Measurements from ENCODE around the gene TANC1.

TANC1 gene

DNA sequence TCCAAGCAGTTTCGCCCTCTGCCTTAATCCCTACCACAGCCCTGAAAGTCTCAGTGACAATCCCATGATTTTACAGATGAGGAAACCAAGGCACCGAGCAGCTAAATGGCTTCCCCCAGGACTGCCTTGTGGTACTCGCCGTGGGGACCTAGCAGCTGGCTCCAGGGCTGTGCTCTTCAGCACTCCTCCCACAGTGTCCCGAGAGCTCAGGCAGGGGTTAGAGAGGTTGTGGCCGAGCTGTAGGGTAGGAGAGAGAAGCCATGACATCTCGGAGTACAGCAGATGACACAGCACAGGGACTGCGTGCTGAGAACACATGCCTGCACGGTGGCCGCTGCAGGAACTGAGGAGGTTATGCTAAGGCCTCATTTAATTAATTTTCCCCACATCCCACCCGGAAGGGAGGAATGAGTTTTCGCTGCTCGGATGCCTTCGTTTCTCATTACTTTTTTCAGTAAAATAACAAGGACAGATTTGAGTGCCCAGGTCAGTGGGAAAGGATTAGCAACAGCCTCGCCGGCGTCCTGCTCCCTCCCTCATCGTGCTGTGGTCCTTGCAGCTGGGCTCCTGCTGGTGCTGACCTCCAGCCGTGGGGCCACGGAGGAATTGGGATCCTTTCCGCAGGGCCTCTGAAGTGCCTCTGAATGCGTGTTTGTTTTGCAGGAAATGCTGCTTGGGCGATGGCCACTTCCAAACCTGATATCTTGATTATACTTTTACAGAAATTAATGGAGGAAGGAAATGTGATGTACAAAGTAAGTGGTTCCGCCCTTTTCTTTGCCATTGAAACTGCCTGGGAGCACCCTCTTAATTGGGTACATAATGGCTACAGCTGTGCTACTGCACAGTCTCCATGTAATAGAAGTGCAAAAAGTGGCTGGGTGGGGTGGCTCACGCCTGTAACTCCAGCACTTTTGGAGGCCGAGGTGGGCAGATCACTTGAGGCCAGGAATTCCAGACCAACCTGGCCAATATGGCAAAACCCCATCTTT is 256.9 kb downstream of the TANC1 start:
- no peak for DNase-seq (ENCODE audit: low read depth)

- peak; percentile 39 for DNase-seq (ENCODE audit: low read depth)
Observed at GRCh38 chr2:159226059-159226461, 257.6 kb downstream of the TANC1 start.

GRCh38 chr2:159226608-159227385 is 258.4 kb downstream of the TANC1 start:
- no peak for DNase-seq (ENCODE audit: low read depth)

DNA sequence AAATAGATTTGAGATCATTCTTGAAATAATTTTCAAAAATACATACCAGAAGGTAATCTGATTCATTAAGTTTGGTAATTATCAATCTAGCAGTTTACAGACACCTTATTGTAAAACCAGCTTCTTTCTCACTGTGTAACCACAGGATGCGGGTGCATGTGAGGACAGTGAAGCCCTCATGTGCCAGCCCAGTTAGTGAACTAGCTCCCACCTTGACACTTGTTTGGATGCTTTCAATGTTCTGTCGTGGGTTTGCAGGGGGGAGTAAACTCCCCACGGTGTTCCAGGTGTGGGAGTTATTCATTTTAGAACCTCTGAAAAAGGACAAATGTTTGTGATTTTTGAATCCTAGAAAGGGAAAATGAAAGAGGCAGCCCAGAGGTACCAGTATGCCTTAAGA is 259.0 kb downstream of the TANC1 start:
- no peak for DNase-seq (ENCODE audit: low read depth)

- no peak for DNase-seq (ENCODE audit: low read depth)
Observed at GRCh38 chr2:159228081-159228581, 259.7 kb downstream of the TANC1 start.

DNA sequence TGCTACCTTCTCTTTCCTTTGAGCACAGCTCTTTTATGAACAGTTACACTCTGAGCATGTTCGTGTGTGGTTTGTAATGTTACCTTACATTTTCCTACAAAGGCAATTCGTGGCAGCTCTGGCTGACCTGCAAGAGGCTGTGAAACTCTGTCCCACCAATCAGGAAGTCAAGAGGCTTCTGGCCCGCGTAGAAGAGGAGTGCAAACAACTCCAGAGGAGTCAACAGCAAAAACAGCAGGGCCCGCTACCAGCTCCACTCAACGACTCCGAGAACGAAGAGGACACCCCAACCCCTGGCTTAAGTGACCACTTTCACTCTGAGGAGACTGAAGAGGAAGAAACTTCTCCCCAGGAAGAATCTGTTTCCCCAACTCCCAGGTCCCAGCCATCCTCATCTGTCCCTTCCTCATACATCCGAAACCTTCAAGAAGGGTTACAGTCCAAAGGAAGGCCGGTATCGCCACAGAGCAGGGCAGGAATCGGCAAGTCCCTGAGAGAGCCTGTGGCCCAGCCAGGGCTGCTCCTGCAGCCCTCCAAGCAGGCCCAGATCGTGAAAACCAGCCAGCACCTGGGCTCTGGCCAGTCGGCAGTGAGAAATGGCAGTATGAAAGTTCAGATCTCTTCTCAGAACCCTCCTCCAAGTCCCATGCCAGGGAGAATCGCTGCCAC is 261.2 kb downstream of the TANC1 start:
- no peak for DNase-seq (ENCODE audit: low read depth)

- no peak for DNase-seq (ENCODE audit: low read depth)
Observed at GRCh38 chr2:159230145-159230877, 261.9 kb downstream of the TANC1 start.

GRCh38 chr2:159232456-159233170 is 264.2 kb downstream of the TANC1 start:
- no peak for DNase-seq (ENCODE audit: low read depth)

GRCh38 chr2:159234868-159235267 is 266.4 kb downstream of the TANC1 start:
- DNase-seq (ENCODE audit: low read depth), result no peak

- DNase-seq (ENCODE audit: low read depth), result no peak
Observed at GRCh38 chr2:159243529-159243928, 275.1 kb downstream of the TANC1 start.

DNA sequence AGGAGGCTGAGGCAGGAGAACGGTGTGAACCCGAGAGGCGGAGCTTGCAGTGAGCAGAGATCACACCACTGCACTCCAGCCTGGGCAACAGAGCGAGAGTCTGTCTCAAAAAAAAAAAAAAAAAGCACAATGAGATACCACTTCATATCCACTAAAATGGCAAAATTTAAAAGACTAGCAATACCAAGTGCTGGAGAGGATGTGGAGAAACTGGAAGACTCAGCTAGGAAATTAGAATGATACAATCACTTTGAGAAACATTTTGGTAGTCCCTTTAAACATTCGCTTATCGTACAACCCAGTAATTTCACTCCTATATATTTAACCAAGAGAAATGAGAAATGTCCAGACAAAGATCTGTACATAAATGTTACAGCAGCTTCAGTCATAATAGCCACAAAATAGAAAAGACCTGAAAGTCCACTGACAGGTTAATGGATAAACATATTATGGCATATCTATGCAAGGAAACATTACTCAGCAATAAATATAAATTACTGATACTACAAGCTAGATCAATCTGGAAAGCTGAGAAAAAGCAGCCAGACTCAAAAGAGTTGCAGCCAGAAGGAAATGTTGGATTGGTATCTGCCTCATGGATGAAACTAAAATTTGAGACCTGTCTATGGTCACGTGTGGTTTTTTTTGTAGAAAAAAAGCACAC is 278.0 kb downstream of the TANC1 start:
- no peak for DNase-seq (ENCODE audit: low read depth)

- DNase-seq (ENCODE audit: low read depth), result peak; percentile 62
Observed at GRCh38 chr2:159249990-159250715, 281.7 kb downstream of the TANC1 start.

DNA sequence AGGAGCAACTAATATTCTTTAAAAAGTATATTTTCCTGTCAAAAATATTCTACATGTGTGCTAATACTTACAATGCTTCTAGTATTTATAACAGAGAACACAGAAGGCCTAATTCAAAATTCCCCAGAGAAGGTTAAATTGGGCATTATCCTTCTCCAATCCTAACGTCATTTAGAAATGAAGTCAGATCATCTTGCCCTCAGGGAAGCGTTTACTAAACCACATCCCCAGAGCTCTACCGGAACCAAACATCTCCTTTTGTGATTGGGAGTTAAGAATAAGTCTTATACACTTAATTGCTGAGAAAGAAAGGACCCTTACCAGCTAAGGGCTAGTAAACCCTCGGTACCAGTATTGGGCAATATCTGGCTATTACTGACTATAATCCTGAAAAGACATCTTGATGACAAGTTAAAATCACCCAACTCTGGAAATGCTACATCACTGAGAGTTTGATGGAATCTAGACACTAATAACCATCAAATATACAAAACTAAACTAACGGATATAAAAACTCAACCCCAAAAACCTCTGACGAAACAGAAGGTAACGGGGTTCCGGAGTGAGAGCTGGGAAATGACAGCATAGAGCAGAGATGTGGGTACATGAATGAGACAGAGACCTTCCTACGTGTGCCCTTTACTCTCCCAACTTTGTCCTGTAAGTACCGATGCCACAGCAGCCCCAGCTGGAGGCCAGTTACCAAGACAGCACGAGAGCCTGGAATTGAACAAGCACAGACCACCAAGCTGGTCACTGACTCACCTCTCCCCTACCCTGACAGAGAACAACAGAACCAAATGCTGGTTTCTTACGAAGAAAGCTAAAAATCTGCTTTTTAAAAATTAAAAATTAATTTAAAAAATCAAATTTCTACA is 283.1 kb downstream of the TANC1 start:
- no peak for DNase-seq (ENCODE audit: low read depth)

DNA sequence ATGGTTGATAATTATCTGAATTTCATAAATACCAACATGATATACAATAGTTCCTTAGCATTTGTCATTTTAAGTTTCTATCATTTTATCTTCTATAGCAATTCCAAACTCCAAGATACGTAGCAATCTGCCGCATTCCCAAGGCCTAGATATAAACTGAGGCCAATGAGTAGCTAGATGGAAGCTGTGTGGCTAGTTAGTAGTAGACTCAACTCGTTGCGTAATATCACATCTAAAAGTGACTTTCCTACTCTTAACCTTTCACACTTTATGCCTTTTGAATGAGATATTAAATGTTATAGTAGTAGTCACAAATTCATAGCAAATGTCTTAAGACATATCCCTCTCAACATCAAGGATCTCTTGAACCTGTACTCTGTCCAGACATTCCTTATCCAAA is 284.5 kb downstream of the TANC1 start:
- DNase-seq (ENCODE audit: low read depth), result no peak

GRCh38 chr2:159256159-159256558 is 287.7 kb downstream of the TANC1 start:
- DNase-seq (ENCODE audit: low read depth), result peak; percentile 87

- no peak for DNase-seq (ENCODE audit: low read depth)
Observed at GRCh38 chr2:159262226-159262625, 293.8 kb downstream of the TANC1 start.

DNA sequence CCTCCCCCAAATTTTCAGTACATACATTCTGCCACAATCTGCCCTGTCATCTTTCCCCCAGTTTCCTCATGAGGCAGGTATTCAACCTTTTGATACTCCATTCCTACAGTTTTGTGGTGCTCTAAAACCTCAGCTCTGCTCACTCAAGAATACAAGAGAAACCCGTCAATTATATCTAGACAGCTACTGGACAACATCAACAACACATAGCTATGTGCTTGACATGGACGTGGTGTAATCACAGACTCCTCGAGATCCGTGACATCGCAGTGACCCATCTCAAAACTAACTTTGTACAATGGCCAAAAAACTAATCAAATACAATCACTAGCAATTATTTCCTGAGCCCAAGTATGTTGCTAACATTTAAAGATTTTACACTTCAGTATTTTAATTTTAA is 294.5 kb downstream of the TANC1 start:
- peak; percentile 41 for DNase-seq (ENCODE audit: low read depth)

GRCh38 chr2:159265171-159265576 is 296.7 kb downstream of the TANC1 start:
- peak; percentile 65 for DNase-seq (ENCODE audit: low read depth)

- DNase-seq (ENCODE audit: low read depth), result no peak
Observed at GRCh38 chr2:159266554-159266953, 298.1 kb downstream of the TANC1 start.

Measured in amniotic epithelial cell (primary cell).